HG03108 (cell line): ENCODE data around the gene CHI3L2.

Experiments used
- ATAC-seq: cut with Tn5 transposase; IDR thresholded peaks from one replicate; pipeline ENCODE4 v1.9.1; 2021; ENCODE audit warnings: moderate library complexity; ENCODE audit not compliant: unreplicated experiment

The CHI3L2 gene

DNA sequence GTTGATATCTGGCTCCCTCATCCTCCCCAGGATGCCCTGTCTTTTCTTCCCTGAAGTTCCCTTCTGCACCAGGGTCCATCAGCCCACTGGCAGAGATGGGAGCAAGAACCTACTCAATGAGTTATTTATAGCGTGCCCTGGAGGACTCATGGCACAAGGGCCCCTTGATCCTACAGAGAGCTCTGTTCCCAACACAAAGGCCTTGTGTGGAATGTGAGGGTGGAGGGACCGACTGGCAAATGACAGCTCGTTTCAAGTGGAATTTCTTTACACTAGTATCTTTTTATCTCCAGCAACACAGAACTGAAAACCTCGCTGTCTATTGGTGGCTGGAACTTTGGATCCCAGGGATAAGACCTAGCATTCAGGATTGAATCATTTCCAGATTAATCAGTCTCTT is 22.4 kb downstream of the CHI3L2 start:
- ATAC-seq = no peak

DNA sequence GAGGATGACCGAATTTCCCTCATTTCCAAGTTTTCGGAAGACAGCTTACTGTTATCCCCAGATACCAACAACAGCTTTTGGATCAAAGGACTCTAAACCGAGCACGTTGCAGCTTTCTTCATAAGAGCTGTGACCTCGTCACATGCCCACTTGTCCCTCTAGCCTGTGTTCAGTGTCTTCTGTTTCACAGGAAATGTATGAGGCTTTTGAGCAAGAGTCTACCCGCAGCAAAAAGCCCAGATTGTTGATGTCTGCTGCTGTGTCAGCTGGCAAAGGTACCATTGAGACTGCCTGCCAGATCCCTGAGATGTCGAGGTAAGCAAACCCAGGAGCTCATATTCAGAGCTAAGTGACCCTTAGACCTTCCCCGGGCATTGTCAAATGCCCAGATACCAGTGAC is 24.1 kb downstream of the CHI3L2 start:
- no peak for ATAC-seq

DNA sequence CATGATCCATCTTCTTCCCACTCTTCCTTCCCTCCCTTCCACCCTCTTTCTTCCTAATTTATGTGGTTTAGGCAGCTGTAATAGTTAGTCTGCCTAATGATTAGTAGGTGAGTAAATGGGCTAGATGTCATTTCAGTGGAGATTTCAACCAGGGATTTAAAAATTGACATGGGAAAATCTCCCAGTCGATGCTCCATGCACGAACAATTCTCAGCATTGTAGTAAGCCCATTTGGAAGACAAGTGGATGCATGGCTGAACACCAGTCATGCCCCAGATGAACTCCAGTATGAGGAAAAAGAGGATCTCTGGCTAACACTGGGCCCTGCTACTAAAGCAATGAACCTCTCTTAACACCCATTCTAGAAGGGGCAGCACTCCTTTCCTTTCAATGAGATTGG is 25.3 kb downstream of the CHI3L2 start:
- ATAC-seq = no peak

DNA sequence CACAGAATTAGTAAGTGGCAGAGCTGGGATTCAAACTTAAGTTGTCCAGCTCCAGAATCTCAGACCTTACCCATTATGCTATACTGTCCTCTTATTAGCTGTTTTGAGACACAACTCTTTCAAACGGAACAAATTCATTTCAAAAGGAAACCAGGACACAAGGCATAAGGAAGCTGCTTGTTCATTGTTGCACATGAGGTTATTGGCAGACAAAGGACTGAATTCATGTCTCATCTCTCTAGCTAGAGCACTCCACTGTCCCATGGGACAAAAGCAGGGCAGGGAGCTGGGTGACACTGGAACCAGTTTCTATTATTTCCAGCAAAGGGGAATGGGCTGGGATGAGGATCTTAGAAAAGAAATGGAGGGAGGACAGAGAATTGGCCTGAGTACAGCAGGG is 26.4 kb downstream of the CHI3L2 start:
- ATAC-seq = no peak

DNA sequence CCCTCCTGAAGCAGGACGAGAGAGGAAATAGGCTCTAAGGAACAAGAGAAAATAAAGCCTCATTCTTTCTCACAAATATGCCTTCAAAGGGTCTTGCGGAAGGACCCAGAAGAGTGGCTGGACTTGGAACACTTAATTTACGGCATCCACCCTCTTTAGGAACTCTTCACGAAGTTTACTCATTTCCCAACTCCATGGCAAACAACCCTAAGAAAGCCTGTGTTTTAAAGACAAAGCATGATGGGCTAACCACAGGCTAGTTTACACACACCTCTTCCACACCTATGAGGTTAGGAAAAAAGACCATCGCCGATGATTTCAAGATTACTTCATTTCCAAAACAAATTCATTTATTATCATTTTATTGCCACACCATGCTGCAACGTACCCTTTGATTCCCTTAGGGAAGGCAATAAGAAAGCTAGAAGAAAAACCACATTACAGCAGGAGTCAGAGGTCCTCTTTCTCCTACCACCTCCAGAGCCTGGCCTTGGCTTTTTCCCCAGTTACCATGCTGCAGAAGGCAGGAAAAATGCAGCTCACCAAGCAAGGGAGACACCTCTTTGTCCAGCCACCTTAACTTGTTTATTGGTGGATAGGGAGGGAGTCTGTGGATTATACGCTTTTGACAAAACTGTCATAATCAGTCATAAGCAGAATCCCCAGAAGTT is 29.6 kb downstream of the CHI3L2 start:
- no peak for ATAC-seq

DNA sequence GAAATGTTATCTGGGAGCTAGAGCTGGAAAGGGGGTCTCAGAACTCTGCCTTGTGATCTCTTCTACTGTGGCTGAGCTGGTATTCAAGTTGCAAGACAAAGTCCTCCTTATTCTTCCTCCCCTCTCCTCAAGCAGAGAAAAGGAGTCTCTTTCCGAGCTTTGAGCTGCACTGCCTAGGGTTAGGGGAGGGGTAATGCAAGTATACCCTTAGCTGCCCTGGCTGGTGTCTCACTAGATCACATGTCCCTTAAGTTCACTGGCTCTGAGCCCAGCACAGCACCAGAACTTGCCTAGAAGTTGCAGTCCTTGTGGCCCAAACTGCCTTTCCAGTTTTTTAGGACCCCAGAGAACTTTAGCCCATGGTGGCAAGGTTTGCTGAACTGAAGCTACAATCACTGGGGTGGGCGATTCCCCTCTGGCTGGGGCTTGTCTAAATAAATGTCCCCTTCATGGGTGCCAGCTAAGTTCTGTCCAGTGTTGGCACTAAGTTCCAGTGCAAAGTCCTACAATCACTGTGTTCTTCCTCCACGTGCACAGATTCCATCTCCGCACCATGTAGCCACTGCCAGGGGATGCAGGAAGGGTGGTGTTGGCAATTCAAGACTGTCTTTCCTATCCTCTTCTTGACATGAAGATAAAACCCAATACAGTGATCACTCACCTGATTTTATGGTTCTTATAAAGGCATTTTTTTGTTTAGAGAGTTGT is 40.4 kb downstream of the CHI3L2 start:
- ATAC-seq = no peak

DNA sequence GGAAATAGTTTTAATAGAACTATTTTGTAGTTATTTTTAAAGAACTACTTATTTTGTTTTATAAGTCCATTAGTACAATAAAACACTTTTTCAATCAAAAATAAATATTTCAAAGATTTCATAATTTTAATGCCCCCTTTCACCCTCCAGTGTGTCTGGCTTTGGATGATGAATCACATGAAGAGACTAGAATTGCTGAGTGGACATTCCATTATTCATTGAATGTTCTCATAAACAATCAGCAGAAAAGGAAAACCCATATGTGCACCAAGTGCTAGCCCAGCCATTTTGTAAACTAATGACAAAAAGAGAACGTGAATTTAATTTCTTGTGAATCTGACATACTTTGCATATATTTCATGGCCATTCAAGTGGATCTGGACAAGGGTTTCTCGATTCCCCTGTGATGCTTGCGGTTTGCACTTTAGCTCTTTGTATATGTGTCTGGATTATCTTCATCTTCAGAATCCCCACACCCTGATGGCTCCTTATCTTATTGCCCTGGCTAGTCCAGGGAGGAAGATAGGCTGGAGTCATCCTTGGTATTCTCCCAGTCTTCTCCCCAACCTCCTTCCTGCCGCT is 42.4 kb downstream of the CHI3L2 start:
- no peak for ATAC-seq

DNA sequence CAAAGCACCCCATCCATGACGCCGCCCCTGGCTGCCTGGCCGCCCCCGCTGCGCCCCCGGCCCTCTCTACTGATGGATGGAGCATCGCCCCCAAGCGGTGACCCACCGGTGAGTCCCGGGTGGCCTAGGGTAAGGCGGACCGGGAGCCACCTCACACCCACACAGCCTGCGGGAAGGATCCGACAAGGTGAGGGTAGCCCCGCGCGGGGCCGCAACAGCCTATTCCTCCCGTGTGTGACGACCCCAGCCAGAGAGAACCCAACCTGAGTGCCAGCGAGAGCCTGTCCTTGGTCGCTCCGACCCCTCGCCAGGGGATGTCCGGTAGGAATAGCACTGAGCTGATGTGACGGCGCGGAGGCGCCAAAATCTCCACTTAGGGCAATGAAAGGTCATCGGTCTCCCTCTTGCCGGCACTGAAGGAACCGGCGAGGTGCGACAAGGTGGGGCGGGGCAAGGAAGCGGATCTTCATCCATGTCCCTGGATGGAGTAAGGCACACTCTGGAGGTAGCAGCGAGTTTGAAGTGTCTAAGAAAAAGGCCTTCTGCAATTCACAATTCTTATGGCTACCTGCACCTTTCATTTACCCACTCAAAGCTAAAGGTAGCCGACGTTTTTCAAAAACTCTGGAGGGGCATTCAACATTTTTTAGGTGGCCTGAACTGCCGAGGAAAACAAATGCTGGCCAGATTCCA is 43.4 kb downstream of the CHI3L2 start:
- no peak for ATAC-seq

DNA sequence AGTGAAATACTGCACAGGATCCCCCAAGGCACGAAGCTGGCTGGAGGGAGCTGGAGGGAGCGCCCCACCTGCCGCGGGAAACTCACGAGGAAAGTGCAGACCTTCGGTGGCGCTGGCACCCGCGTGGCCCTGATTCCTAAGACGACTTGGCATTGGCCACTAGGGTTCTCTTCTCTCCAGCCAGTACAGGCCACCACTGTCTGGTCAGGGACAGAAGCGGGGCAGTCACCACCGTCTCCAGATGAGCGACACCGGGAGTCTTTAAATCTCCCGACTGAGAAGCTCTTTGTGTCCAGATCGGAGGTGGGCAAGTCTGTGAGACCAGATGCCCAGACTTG is 43.9 kb downstream of the CHI3L2 start:
- ATAC-seq = no peak

DNA sequence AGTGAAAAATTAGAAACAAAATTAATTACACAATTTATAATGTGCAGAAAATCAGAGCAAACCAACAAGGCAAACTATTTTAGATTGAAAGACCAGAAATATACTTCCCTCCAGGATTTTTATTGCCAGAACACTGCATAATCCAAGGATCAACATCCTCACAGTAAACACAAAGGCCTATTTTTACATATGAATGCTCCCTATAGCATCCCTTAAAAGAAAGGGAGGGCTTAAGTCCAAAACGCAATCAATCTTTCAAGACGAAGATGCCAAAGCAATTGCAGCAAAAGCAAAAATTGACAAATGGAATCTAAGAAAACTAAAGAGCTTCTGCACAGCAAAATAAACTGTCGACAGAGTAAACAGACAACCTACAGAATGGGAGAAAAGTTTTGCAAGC is 44.6 kb downstream of the CHI3L2 start:
- ATAC-seq = no peak

DNA sequence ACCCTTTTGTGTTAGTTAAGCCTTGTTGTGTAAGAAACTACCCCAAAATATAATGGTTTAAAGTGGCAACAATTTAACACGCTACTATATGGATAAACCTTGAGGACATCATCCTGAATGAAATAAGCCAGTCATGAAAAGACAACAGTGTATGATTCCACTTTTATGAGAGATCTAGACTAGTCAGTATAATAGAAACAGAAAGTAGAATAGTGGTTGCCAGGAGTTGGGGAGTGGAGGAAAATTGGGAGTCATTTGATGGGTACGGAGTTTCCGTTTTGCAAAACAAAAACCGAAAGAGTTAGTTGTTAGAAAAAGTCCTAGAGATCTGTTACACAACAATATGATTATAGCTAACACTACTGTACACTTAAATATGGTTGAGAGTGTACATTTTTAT is 47.1 kb downstream of the CHI3L2 start:
- ATAC-seq = no peak

DNA sequence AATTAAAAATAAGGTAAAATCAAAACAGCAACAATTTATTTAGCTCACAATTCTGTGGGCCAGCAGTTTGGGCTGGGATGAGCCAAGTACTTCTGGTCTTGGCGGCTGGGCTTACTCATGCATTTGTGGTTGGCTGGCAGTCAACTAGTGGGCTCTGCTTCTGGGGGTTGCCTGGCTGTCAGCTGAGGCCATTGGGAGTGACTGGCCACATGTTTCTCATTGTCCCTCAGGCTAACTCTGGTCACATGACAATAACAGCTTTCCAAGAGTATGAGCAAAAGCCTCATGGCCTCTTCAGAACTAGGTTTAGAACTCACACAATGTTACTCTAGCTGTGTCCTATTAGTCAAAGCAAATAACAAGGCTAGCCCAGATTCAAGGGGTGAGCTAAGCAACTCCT is 47.6 kb downstream of the CHI3L2 start:
- no peak for ATAC-seq

DNA sequence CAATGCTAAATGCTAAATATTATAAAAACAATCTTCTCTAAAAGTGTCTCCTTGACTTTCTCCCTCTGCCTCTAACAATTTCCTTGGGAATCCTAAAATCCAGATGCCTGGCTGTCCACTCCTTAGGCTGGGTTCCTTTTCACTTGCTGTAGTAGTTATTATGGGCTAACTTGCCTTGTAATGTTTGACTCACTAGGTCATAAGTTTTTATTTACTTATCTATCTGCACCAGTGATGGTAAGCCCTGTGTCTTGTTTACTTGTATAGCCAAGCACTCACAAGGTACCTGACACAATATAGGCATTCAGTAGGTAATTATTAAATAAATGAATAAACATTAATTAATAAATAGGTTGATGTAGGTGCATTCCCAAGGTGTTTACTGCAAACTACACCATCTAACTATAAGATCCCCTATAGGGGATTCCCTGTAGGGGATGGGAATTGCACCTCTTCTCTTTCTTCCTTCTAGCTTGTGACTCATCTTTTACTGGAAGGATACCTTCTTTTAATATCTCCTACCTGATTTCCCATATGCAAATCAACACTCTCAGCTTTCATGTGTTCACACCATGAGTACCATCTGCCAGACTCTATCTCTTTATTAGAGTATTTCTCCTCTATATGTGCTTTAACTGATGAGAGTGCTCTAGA is 48.4 kb downstream of the CHI3L2 start:
- no peak for ATAC-seq

DNA sequence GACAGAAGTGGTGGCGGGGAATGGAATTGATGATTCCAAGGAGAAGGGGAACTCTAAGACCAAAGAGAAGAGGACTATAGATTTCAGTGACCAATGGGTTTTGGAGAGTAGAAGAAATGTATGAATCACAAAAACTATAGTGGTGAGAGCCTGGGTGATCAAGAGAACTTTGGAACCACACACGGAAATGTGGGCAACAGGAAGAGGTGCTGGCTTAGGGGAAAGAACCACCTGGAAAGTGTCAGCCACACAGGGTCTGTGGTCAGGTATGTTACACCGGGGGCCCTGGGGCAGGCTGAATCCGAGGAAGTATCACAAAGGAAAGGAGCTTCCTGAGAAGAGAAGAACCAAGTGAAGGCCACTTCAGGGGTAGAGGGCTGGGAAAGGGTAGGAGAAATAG is 51.6 kb downstream of the CHI3L2 start:
- no peak for ATAC-seq

DNA sequence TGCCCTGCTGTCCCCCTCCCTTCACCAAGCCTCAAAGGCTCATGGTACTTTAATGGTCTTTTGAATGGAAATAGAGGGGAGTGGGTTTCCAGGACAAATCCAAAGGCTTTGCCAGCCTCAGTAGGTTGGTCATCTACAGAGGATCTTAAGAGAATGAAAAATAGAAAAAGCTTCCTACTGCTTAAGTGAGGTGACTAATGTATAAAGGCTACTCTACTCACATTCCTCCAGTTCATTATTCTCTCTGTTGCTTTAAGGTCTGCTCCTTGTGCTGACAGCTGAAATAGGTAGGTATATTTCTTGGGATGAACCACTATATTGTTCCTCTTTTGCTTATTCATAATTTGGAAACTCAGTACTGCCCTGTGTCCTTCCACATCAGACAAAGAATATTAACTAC is 52.8 kb downstream of the CHI3L2 start:
- ATAC-seq = no peak

DNA sequence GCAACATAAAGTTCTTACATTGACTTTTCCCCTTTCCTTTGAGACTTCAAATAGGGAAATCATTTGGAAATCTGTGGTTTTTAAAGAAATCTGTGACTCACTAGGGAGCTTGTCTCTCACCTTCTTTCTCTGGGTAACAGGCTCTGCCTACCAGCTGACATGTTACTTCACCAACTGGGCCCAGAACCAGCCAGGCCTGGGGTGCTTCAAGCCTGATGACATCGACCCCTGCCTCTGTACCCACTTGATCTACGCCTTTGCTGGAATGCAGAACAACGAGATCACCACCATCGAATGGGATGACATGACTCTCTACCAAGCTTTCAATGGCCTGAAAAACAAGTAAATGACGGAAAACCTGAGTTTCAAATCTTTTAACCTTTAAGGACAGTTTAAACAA is 53.9 kb downstream of the CHI3L2 start:
- ATAC-seq = no peak

DNA sequence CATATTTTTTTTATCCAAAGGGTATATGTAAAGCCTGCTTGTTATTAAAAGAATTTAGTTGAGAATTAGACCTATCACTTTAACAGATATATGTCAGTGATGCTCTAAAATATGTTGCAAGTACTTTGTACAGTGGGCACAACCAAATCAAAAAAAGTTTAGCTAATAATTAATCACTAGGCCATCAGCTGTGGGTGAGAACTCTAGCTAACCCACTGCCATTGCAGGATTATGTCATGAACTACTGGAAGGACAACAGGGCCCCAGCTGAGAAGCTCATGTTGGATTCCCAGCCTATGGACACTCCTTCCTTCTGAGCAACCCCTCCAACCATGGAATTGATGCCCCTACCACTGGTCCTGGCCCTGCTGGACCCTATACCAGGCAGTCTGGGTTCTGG is 56.3 kb downstream of the CHI3L2 start:
- no peak for ATAC-seq

DNA sequence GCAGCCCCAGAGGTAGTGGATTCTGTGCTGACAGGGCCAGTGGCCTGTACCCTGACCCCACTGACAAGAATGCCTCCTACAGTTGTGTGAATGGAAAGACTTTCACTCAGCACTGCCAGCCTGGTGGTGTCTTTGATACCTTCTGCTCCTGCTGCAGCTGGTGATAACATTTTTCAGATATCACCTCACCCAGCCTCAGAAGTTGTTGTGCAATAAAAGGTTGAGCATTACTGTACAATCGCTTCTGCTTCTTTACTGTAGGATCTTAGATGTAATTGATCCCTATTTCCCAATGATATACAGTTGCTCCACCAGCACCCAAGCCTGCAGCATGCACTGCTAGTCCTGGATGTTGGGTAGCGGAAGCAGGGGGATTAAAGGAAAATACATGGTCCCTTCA is 58.4 kb downstream of the CHI3L2 start:
- ATAC-seq = no peak

DNA sequence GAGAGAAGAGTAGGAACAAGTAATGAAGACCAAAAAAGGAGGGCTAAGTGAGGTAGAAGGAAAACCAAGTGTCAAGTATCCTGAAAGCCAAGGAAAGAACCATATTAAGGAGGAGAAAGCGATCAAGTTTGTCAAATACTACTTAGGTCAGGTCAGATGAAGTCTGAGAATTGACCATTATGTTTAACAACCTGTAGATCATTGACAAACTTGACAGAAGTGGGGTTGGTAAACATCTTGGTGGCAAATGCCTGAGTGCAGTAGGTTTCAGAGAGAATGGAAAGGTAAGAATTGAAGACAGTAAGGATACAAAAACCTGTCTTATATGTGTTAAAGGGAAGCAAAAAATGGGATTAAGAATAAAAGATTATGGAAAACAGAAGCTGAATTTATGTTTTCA is 59.4 kb downstream of the CHI3L2 start:
- ATAC-seq = no peak

DNA sequence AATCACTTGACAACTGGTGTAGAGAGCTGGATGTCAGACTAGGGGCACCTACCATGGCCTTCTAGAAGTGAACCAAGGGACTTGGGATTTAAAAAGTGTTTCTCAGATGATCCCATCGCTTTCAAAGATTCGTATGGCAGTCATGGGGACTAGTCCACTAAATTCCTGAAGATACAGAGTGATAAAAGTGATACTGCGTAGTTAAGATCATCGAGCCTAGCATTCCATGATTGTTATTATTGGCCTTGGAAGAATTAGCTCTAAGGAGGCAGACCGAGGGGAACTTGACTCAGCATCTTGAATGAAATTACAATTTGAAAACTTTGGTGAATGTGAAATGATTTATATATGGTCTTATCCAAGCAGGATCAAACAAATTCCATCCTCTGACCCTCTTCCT is 61.9 kb downstream of the CHI3L2 start:
- no peak for ATAC-seq

DNA sequence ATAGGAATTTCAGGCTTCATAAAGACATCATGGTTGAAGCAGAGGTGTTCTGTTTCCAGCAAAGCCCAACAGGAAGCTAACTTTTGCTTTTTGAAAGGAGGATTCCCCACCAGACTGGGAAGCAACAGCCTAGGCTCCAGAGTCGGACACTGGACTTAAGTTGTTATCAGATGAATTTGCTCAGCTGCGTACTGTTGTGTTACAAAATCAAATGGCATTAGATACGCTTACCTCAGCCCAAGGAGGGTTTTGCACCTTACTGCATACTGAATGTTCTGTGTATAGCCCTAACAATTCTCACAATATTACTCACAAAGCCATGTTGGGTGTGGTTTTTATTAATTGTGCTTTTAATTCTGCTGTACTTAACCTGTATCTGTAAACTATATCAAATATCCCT is 62.6 kb downstream of the CHI3L2 start:
- ATAC-seq = no peak

DNA sequence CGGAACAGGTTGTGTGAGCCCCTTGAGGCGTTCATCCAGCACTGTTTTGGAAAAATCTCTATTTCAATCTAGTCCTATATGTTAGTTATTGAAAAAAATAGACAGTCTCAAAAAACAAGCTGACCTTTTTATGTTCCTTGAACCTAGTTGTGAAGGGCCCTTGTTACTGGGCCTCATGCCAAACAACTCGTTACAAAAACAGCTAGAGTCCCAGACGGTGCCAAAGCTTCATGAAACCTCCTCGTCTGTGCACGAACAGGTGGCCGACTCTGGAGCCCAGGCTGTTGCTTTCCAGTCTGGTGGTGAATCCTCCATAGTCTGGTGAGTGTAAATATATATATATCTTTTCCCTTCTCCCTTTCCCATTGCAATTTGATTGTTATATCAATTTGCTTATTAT is 63.1 kb downstream of the CHI3L2 start, which contains the start of gene CHIA:
Gene CHIA (plus strand): TSS at position 222 of the 400 bp plus-strand sequence. CDS start 19,617 bp downstream, outside the sequence.
- ATAC-seq = no peak
